ENCODE measurements around the gene C12orf42.

The C12orf42 gene

GRCh38 chr12:103268831-103269514 is 226.8 kb downstream of the C12orf42 start:
- DNase-seq (ENCODE audit: low spot score) = no peak

GRCh38 chr12:103257763-103258162 is 238.0 kb downstream of the C12orf42 start:
- no peak for DNase-seq (ENCODE audit: low spot score)
